Testis (tissue), 3 donors: ENCODE results near the gene LRTM2. TPM values are rescaled to one million over a fixed set of nuclear protein-coding genes. Genes with fewer than 3 reads are reported as not detected.

Source experiments
- DNase-seq: peaks from one replicate; pipeline ENCODE4 v3.0.0-alpha.2; 2019
- H3K27ac ChIP-seq, 2 donors: fragments of 200-600 bp; sonication (generic); one replicate each; pipeline ENCODE4 v1.5.1; 2019
- H3K27me3 ChIP-seq: fragments of 200-600 bp; sonication (generic); one replicate; pipeline ENCODE4 v1.5.1; 2019
- H3K36me3 ChIP-seq: fragments of 200-600 bp; sonication (generic); one replicate; pipeline ENCODE4 v1.5.1; 2017; ENCODE audit warnings: low read depth; ENCODE audit errors: missing control alignments
- H3K4me1 ChIP-seq: fragments of 200-600 bp; sonication (generic); one replicate; pipeline ENCODE4 v1.5.1; 2019
- H3K4me3 ChIP-seq, 2 donors: fragments of 200-600 bp; sonication (generic); one replicate each; pipeline ENCODE4 v1.5.1; 2017 to 2019
- H3K9me3 ChIP-seq: fragments of 200-600 bp; sonication (generic); one replicate; pipeline ENCODE4 v1.5.1; 2017
- POLR2A ChIP-seq: fragments of 450-650 bp; IDR thresholded peaks from one replicate; pipeline ENCODE4 v1.6.1; 2017; ENCODE audit warnings: antibody characterized with exemption, mild to moderate bottlenecking, moderate library complexity
- WGBS, 2 donors: methylation state at CpG; one replicate each; pipeline ENCODE4 v1.1.5; 2018; 5-methylcytosine and 5-hydroxymethylcytosine counted together
- intact Hi-C: fragments of 100-400 bp; cut with DNase I; formaldehyde crosslinking; loops from one replicate; pipeline ENCODE4 v1.15.1; 2023; ENCODE audit warnings: low total_unique reads
- polyA plus RNA-seq: library from polyadenylated mRNA; stranded (reverse); fragments of 350-450 nt; fragmentation: Illumina TruSeq; extraction: RNeasy Lipid Tissue Mini Kit (QIAGEN cat#74804); gene quantifications from one replicate; pipeline ENCODE4 v1.2.3, GENCODE V29; 2014; ENCODE audit warnings: low read depth, low replicate concordance; ENCODE audit not compliant: insufficient read depth
- total RNA-seq, 2 donors: library from RNA; depleted of rRNA; stranded (reverse); fragments of >200 nt; gene quantifications; one replicate each; pipeline ENCODE4 v1.2.3, GENCODE V29; 2016
- TF ChIP-seq, protein P1 (sequence below), 3 experiments: fragments of 450-650 bp in 2 of 3; fragments of 200-600 bp in 1 of 3; sonication (generic) in 1 of 3; IDR thresholded peaks; one replicate each; pipeline ENCODE4 v1.5.1; 2016 to 2019; ENCODE audit warnings: antibody characterized with exemption in 3 of 3, mild to moderate bottlenecking in 2 of 3, moderate library complexity in 1 of 3

The LRTM2 gene
- total and polyA plus RNA-seq, 3 donors from 2014 or later = 0.39 to 0.96 (median 0.43) TPM

DNA sequence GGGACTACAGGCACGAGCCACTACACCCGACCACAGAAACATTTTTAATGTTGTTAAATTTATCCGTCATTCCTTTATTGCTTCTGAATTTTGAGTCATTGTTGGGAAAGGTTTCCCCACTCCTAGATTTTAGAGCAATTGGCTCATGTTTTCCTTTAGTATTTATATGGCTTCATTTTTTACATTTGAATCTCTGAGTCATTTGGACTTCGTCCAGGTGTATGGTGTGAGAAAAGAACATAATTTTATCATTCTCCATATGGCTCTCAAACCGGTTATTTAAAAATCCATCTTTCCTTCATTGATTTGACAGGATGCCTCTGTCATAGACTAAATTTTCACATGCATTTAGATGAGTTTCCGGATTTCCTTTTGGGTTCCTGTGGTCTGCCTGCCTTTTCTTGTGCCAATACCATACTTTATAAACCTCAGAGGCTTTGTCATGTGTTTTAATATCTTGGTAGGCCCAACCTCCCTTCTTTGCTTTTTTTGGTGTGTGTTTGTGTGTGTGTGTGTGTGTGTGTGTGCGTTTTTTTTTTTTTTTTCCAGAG is 30.9 kb downstream of the LRTM2 start:
- TF ChIP-seq, protein P1, sequence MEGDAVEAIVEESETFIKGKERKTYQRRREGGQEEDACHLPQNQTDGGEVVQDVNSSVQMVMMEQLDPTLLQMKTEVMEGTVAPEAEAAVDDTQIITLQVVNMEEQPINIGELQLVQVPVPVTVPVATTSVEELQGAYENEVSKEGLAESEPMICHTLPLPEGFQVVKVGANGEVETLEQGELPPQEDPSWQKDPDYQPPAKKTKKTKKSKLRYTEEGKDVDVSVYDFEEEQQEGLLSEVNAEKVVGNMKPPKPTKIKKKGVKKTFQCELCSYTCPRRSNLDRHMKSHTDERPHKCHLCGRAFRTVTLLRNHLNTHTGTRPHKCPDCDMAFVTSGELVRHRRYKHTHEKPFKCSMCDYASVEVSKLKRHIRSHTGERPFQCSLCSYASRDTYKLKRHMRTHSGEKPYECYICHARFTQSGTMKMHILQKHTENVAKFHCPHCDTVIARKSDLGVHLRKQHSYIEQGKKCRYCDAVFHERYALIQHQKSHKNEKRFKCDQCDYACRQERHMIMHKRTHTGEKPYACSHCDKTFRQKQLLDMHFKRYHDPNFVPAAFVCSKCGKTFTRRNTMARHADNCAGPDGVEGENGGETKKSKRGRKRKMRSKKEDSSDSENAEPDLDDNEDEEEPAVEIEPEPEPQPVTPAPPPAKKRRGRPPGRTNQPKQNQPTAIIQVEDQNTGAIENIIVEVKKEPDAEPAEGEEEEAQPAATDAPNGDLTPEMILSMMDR (IDR thresholded peaks at IDR 0.05) = no peak
- no peak for TF ChIP-seq POLR2A
- WGBS, 2 donors = 78 to 79% methylated on average over 7 of the region's 7 CpGs
- no peak for DNase-seq
- Histone ChIP-seq H3K27me3 (no peaks in the 10 kb centered on the region), H3K36me3 (no peaks in the 10 kb centered on the region), H3K4me3 (no peak overlapping the region), H3K9me3 (no peaks in the 10 kb centered on the region), H3K4me1 (no peaks in the 10 kb centered on the region), H3K27ac (no peak overlapping the region)
- intact Hi-C loops = no loop called here

DNA sequence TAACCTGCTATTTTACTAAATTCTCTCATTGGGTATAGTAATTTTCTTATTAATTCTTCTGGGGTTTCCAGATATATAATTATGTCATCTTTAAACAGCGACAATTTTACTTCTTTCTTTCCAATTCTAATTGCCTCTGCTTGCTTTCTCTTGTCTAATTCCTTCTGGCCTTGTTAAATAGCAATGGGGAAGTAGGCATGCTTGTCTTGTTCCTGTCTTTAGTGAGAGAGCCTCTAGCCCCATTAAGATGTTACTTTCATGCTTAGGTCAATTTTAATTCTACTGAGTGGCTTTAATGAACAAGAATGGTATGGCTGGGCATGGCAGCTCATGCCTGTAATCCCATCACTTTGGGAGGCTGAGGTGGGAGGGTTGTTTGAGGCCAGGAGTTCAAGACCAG is 31.7 kb downstream of the LRTM2 start:
- Histone ChIP-seq H3K4me1 (no peaks in the 10 kb centered on the region), H3K36me3 (no peaks in the 10 kb centered on the region), H3K27me3 (no peaks in the 10 kb centered on the region), H3K9me3 (no peaks in the 10 kb centered on the region), H3K4me3 (no peak overlapping the region), H3K27ac (no peak overlapping the region)
- intact Hi-C loops = no loop called here
- DNase-seq = no peak
- no peak for TF ChIP-seq POLR2A
- TF ChIP-seq, protein P1 (IDR thresholded peaks at IDR 0.05) = no peak
- 87 to 96% methylated on average over 1 of the region's 1 CpG for WGBS, 2 donors

DNA sequence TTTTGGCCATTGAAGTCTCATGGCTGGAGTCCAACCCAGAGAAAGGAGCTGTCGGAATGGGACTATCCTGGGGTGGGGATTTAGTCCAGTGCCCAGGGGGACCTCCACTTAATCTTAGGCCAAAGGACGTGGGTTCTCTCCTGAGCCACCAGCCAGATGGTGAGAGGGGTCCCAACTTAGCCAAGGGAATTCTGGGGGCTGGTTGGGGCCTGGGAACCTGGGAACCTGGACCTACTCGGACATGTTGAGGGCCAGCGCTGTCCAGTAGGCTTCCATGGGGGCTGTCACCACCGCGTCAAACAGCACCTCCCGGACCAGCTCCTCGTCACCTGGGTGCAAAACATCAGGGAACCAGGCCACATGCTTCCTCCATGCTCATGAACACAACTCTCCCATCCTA is 33.4 kb downstream of the LRTM2 start:
- 91 to 93% methylated on average over 4 to 8 of the region's 8 CpGs for WGBS, 2 donors
- no peak overlapping the region for H3K27ac ChIP-seq
- no peaks in the 10 kb centered on the region for H3K9me3 ChIP-seq
- intact Hi-C loops = no loop called here
- no peaks in the 10 kb centered on the region for H3K4me1 ChIP-seq
- no peak for DNase-seq
- no peaks in the 10 kb centered on the region for H3K27me3 ChIP-seq
- no peak overlapping the region for H3K4me3 ChIP-seq
- TF ChIP-seq, protein P1 (IDR thresholded peaks at IDR 0.05) = no peak
- TF ChIP-seq POLR2A = no peak
- H3K36me3 ChIP-seq = no peaks in the 10 kb centered on the region

DNA sequence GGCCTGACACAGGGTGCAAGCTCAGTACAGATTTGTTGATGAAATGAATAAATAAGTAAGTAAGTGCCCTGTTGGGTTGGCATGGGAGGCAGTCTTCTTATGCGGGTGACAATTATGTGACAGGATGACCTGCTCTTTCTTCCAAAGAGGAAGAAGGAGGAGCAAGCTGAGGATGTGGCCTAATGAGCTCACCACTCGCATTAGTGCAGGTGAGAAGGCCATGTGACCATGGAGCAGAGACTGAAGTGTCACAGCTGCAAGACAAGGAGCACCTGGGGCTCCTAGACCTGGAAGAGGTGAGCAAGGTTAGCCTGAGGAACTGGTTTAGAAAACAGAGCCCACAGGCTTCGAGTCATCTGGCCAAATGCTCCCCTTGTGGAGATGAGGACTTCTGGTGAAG is 34.9 kb downstream of the LRTM2 start:
- WGBS, 2 donors = 83 to 86% methylated on average over 3 of the region's 3 CpGs
- intact Hi-C loops = no loop called here

DNA sequence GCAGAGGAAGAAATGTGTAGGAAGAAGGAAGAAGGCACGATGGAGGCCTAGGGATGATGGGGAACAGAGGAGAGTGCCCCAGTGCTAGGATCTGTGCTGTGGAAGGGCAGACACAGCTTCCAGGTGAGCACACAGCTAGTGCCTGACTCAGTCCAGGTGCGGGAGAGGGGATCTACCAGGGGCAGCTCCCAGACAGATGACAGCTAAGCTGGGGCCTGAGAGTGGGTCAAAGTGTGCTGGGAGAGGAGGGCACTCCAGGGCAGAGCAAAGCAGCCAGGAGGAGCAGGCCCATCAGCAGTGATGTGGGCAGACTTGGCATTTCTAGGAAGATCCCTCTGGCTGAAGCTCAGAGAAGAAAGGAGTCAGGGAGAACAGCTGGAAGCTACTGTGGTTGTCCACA is 36.7 kb downstream of the LRTM2 start:
- H3K27me3 ChIP-seq = no peaks in the 10 kb centered on the region
- no peaks in the 10 kb centered on the region for H3K9me3 ChIP-seq
- 40 to 64% methylated on average over 2 of the region's 2 CpGs for WGBS, 2 donors
- no peak overlapping the region for H3K4me3 ChIP-seq
- DNase-seq = no peak
- H3K4me1 ChIP-seq = no peaks in the 10 kb centered on the region
- TF ChIP-seq, protein P1 (IDR thresholded peaks at IDR 0.05) = no peak
- no peak for TF ChIP-seq POLR2A
- intact Hi-C loops = no loop called here
- H3K36me3 ChIP-seq = no peaks in the 10 kb centered on the region
- no peak overlapping the region for H3K27ac ChIP-seq

More for the DNA sequence above, 34.9 kb downstream of the LRTM2 start:
- Histone ChIP-seq H3K4me3 (no peak overlapping the region), H3K27me3 (no peaks in the 10 kb centered on the region), H3K27ac (no peak overlapping the region), H3K9me3 (no peaks in the 10 kb centered on the region), H3K36me3 (no peaks in the 10 kb centered on the region), H3K4me1 (no peaks in the 10 kb centered on the region)
- TF ChIP-seq POLR2A = no peak
- TF ChIP-seq, protein P1 (IDR thresholded peaks at IDR 0.05) = no peak
- DNase-seq = no peak
